ENCODE measurements around the gene CRTC3.
A peak's percentile ranks its signal among the peaks of the same experiment; 100 is the strongest.
"Not testable (repeated sequence)": the region's sequence is repeated elsewhere in the genome, so short reads cannot be mapped to it uniquely, and the experiment has no call there.

Gene CRTC3

GRCh38 chr15:90524018-90524803 is 5.5 kb upstream of the CRTC3 start:
- DNase-seq = not testable (repeated sequence)

- no peak for DNase-seq
These were observed 732 bp upstream of the CRTC3 start for GRCh38 chr15:90529011-90529370.

GRCh38 chr15:90530250-90531051 is 728 bp downstream of the CRTC3 start:
- no peak for DNase-seq

GRCh38 chr15:90531147-90531546 is 1.4 kb downstream of the CRTC3 start:
- DNase-seq = no peak

- DNase-seq = no peak
These were observed 5.5 kb downstream of the CRTC3 start for GRCh38 chr15:90535254-90535653.

- no peak for DNase-seq
These were observed 10.1 kb downstream of the CRTC3 start for GRCh38 chr15:90539789-90540188.

- no peak for DNase-seq
These were observed 11.0 kb downstream of the CRTC3 start for GRCh38 chr15:90540768-90541167.

GRCh38 chr15:90545095-90545494 is 15.4 kb downstream of the CRTC3 start:
- no peak for DNase-seq

GRCh38 chr15:90547540-90547939 is 17.8 kb downstream of the CRTC3 start:
- no peak for DNase-seq

- DNase-seq = no peak
These were observed 21.2 kb downstream of the CRTC3 start for GRCh38 chr15:90550919-90551318.

- no peak for DNase-seq
These were observed 22.6 kb downstream of the CRTC3 start for GRCh38 chr15:90552162-90552928.

- no peak for DNase-seq
These were observed 23.1 kb downstream of the CRTC3 start for GRCh38 chr15:90552929-90553211.

- peak; percentile 11 for DNase-seq
These were observed 23.6 kb downstream of the CRTC3 start for GRCh38 chr15:90553248-90553745.

GRCh38 chr15:90557186-90558084 is 27.7 kb downstream of the CRTC3 start:
- DNase-seq = no peak

- DNase-seq = no peak
These were observed 28.4 kb downstream of the CRTC3 start for GRCh38 chr15:90558171-90558573.

- DNase-seq = no peak
These were observed 29.4 kb downstream of the CRTC3 start for GRCh38 chr15:90559119-90559518.

GRCh38 chr15:90560229-90560776 is 30.6 kb downstream of the CRTC3 start:
- no peak for DNase-seq

- no peak for DNase-seq
These were observed 31.9 kb downstream of the CRTC3 start for GRCh38 chr15:90561344-90562244.

GRCh38 chr15:90562669-90563068 is 32.9 kb downstream of the CRTC3 start:
- no peak for DNase-seq

- DNase-seq = no peak
These were observed 33.7 kb downstream of the CRTC3 start for GRCh38 chr15:90563463-90563862.

- no peak for DNase-seq
These were observed 34.3 kb downstream of the CRTC3 start for GRCh38 chr15:90564051-90564450.

Data from NCI-H1694 (cell line).